Measurements from ENCODE around the gene MEGF11. TPM values are rescaled to one million over a fixed set of nuclear protein-coding genes. Genes with fewer than 3 reads are reported as not detected.

Gene MEGF11
- total RNA-seq, 4 donors from 2014 or later, result 2.4 to 8.5 (median 4.3) TPM

DNA sequence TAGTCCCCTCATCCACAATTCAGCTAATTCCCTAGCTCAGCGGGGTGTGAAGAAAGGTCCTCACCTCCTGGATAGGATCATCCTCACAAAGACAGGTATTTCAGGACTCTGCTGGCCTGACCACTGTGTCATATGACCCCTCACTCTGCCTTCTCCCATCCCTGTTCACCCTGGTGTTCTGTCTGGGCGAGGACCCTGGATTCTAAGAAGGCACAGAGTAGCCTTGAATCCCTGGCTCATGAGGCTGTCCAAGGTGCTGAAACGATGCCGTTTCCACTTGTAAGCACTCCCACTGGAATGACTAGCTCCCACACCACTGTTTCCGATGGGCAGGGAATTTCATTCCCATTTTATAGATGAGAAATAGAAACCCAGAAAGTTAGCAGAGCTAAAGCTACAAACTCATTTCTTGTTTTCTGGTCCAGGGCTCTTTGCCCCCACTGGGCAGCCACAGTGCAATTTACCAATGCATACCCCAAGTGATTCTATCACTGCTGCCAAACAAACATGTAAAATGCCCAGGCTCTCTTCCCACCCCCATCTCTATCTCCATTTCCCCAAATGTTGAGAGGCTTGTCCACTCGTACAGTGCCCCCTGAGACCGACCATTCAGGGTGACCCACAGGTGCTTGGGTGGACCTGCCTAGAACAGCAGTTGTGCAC lies 301.0 kb downstream of the MEGF11 start:
- no peaks in the 10 kb centered on the region for H3K4me1 ChIP-seq
- H3K27ac ChIP-seq, result no peak overlapping the region
- H3K4me3 ChIP-seq, result no peak overlapping the region
- H3K9me3 ChIP-seq, result no peaks in the 10 kb centered on the region
- WGBS, result 56% methylated on average over 5 of the region's 7 CpGs
- H3K36me3 ChIP-seq, result no peaks in the 10 kb centered on the region
- DNase-seq (ENCODE audit: low spot score in 2 of 2), result no peak
- peaks cover 4% of the 10 kb centered on the region for H3K27me3 ChIP-seq
- TF ChIP-seq CTCF (IDR thresholded peaks at IDR 0.05) (no peak), POLR2A (IDR thresholded peaks at IDR 0.05) (no peak)

DNA sequence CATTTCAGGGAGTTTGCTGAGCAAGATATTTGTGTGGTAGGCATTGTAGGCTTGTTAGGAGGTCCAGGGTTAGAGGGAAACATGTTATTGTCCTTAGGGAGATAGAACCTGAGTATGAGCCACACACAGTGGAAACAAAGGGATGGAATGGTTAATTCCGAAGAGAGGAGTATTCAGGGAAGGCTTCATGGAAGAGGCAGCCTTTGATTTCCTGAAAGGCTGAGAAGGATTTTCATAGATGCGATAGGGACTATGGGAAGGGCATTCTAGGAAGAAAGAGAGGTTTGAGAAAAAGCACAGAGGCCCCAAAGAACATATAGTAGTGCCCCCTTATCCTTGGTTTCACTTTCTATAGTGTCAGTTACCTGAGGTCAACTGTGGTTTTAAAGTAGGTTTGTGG lies 302.5 kb downstream of the MEGF11 start:
- no peak for DNase-seq (ENCODE audit: low spot score in 2 of 2)
- H3K9me3 ChIP-seq, result no peaks in the 10 kb centered on the region
- no peak overlapping the region for H3K27ac ChIP-seq
- H3K36me3 ChIP-seq, result no peaks in the 10 kb centered on the region
- H3K4me1 ChIP-seq, result no peaks in the 10 kb centered on the region
- WGBS, result 88% methylated on average over 2 of the region's 2 CpGs
- no peak for TF ChIP-seq EP300 (IDR thresholded peaks at IDR 0.05)
- H3K4me3 ChIP-seq, result no peak overlapping the region
- H3K27me3 ChIP-seq, result no peaks in the 10 kb centered on the region

GRCh38 chr15:65949491-65949890 lies 304.1 kb downstream of the MEGF11 start:
- H3K27ac ChIP-seq, result no peak overlapping the region
- H3K36me3 ChIP-seq, result no peaks in the 10 kb centered on the region
- 48% methylated on average over 4 of the region's 6 CpGs for WGBS
- H3K4me1 ChIP-seq, result no peaks in the 10 kb centered on the region
- no peaks in the 10 kb centered on the region for H3K27me3 ChIP-seq
- no peaks in the 10 kb centered on the region for H3K9me3 ChIP-seq
- DNase-seq (ENCODE audit: low spot score in 2 of 2), result no peak
- TF ChIP-seq POLR2A (IDR thresholded peaks at IDR 0.05), result no peak
- no peak for TF ChIP-seq CTCF (IDR thresholded peaks at IDR 0.05)
- TF ChIP-seq POLR2AphosphoS5 (IDR thresholded peaks at IDR 0.05), result no peak
- no peak for TF ChIP-seq EP300 (IDR thresholded peaks at IDR 0.05)
- no peak overlapping the region for H3K4me3 ChIP-seq

- Histone ChIP-seq H3K9me3 (no peaks in the 10 kb centered on the region), H3K27me3 (no peaks in the 10 kb centered on the region), H3K4me3 (no peak overlapping the region), H3K36me3 (no peaks in the 10 kb centered on the region), H3K4me1 (no peaks in the 10 kb centered on the region), H3K27ac (no peak overlapping the region)
- TF ChIP-seq POLR2A (IDR thresholded peaks at IDR 0.05) (no peak), EP300 (IDR thresholded peaks at IDR 0.05) (no peak), CTCF (IDR thresholded peaks at IDR 0.05) (no peak), POLR2AphosphoS5 (IDR thresholded peaks at IDR 0.05) (no peak)
- WGBS, result 90% methylated on average over 6 of the region's 6 CpGs
- no peak for DNase-seq (ENCODE audit: low spot score in 2 of 2)
These were observed 304.5 kb downstream of the MEGF11 start for GRCh38 chr15:65949011-65949410.

- H3K4me1 ChIP-seq, result no peaks in the 10 kb centered on the region
- H3K4me3 ChIP-seq, result no peak overlapping the region
- no peaks in the 10 kb centered on the region for H3K9me3 ChIP-seq
- no peak overlapping the region for H3K27ac ChIP-seq
- WGBS, result 82% methylated on average over 8 of the region's 8 CpGs
- H3K27me3 ChIP-seq, result no peaks in the 10 kb centered on the region
- TF ChIP-seq EP300 (IDR thresholded peaks at IDR 0.05) (no peak), POLR2AphosphoS5 (IDR thresholded peaks at IDR 0.05) (no peak), CTCF (IDR thresholded peaks at IDR 0.05) (no peak), POLR2A (IDR thresholded peaks at IDR 0.05) (no peak)
- no peak for DNase-seq (ENCODE audit: low spot score in 2 of 2)
- no peaks in the 10 kb centered on the region for H3K36me3 ChIP-seq
These were observed 305.2 kb downstream of the MEGF11 start for GRCh38 chr15:65948383-65948782.

- 93% methylated on average over 3 of the region's 3 CpGs for WGBS
- H3K9me3 ChIP-seq, result no peaks in the 10 kb centered on the region
- TF ChIP-seq CTCF (IDR thresholded peaks at IDR 0.05) (no peak), EP300 (IDR thresholded peaks at IDR 0.05) (no peak), POLR2AphosphoS5 (IDR thresholded peaks at IDR 0.05) (no peak), POLR2A (IDR thresholded peaks at IDR 0.05) (no peak)
- H3K27me3 ChIP-seq, result no peaks in the 10 kb centered on the region
- no peaks in the 10 kb centered on the region for H3K36me3 ChIP-seq
- no peak overlapping the region for H3K4me3 ChIP-seq
- no peak for DNase-seq (ENCODE audit: low spot score in 2 of 2)
- H3K27ac ChIP-seq, result no peak overlapping the region
- H3K4me1 ChIP-seq, result no peaks in the 10 kb centered on the region
These were observed 306.5 kb downstream of the MEGF11 start for GRCh38 chr15:65947041-65947440.
